GM21786 (cell line): Measurements from ENCODE around the gene PPFIA3.
"Not testable (repeated sequence)": the region's sequence is repeated elsewhere in the genome, so short reads cannot be mapped to it uniquely, and the experiment has no call there.

Experiments
- ATAC-seq: cut with Tn5 transposase; IDR thresholded peaks from one replicate; pipeline ENCODE4 v1.9.1; 2021; ENCODE audit not compliant: unreplicated experiment

PPFIA3 gene

DNA sequence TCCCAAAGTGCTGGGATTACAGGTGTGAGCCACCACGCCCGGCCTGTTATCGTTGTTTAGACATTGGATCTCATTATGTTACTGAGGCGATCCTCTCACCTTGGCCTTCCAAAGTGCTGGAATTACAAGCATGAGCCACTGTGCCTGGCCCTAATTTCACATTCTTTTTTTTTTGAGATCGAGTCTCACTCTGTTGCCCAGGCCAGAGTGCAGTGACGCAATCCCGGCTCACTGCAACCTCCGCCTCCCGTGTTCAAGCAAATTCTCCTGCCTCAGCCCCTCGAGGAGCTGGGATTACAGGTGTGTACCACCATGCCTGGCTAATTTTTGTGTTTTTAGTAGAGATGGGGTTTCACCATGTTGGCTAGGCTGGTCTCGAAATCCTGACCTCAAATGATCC is 3.9 kb downstream of the PPFIA3 start:
- not testable (repeated sequence) for ATAC-seq

DNA sequence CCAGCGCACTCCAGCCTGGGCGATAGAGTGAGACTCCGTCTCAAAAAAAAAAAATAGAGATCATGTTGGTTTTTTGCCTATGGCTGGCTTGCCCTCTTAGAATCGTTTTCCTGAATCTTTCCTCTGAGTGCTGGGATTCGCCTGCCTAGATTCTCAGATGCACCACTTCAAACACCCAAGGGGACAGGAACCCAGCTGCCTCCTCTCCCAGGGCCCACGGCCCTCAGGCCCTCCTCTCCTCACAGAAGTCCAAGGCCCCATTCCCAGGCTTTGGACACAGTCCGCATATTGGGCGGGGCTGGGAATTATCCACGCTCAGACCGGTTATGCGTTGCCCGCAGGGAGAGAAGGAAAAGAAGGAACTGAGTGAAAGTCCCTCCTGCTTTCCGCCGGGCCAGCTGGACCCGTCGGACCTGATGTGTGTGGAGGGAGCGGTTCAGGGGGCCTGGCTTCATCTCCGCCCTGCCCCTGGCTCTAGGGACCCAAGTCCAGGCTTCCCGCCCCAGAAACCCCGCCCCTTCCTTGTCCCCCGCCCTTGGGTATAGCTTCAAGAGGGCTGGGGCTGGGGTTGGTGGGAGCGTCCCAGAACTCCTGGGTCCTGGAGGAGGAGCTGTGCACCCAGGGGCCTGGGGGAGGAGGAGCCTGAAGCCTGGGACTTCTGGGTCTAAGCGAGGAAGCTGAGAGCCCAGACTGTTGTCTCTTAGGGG is 5.8 kb downstream of the PPFIA3 start:
- no peak for ATAC-seq

DNA sequence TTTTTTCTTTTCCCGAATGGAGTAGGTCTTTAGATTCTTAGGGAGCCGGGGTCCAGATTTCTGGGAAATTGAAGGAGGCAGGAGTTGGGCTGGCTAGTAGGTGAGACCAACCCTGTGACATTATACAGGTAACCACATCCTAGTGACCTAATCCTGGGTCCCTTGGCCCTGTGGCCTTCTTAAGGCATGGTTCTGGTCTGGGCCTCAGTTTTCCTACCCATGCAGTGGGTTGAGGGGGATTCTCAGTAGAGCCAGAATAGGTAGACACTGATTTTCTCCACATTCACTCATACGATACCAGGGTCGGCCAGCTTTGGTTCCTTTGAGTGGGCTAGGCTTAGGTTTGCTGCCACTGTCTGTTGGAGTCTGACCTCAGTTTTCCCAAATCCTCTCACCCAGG is 7.2 kb downstream of the PPFIA3 start:
- no peak for ATAC-seq

DNA sequence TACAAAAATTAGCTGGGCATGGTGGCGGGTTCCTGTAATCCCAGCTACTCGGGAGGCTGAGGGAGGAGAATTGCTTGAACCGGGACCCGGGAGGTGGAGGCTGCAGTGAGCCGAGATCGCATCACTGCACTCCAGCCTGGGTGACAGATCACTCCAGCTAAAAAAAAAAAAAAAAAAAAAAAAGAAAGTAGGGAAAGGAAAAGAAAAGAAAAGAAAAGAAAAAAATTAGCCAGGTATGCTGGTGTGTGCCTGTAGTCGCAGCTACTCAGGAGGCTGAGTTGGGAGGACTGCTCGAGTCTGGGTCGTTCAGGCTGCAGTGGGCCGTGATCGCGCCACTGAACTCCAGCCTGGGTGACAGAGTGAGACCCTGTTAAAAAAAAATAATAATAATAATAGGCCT is 7.9 kb downstream of the PPFIA3 start:
- ATAC-seq: not testable (repeated sequence)

GRCh38 chr19:49127674-49128544 is 8.6 kb downstream of the PPFIA3 start:
- ATAC-seq: peak; percentile 78

- ATAC-seq: no peak
These were observed 9.3 kb downstream of the PPFIA3 start for GRCh38 chr19:49128545-49129237.

GRCh38 chr19:49129238-49129583 is 9.9 kb downstream of the PPFIA3 start:
- no peak for ATAC-seq

DNA sequence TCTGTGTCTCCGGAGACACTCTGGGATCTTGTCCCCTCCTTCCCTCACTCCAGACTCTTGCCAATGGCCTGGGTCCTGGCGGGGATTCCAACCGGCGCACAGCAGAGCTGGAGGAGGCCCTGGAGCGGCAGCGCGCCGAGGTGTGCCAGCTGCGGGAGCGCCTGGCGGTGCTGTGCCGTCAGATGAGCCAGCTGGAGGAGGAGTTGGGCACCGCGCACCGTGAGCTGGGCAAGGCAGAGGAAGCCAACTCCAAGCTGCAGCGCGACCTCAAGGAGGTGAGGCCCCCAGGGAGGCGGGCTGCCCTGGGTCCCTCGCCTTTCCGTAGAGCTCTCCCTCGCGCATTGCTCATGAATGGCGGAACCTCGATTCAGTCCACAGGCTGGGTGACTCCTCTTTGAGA is 11.0 kb downstream of the PPFIA3 start:
- ATAC-seq: no peak

GRCh38 chr19:49132974-49133609 is 13.7 kb downstream of the PPFIA3 start:
- ATAC-seq: no peak

- no peak for ATAC-seq
These were observed 14.5 kb downstream of the PPFIA3 start for GRCh38 chr19:49133621-49134454.

DNA sequence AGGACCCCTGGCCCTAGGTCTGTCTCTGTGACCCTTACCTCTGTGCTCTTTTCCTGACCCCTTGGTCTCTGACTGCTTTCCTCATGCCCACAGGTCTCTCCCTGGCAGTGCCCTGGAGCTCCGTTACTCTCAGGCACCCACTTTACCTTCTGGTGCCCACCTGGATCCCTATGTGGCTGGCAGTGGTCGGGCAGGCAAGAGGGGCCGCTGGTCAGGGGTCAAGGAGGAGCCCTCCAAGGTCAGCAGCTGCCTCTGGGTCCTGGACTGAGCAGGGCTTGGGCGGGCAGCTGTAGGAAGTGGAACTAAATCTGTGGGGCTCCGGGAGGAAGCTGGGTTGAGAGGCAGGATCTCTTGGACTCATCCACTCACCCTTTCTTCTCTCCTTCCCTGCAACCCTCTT is 16.3 kb downstream of the PPFIA3 start:
- ATAC-seq: no peak

DNA sequence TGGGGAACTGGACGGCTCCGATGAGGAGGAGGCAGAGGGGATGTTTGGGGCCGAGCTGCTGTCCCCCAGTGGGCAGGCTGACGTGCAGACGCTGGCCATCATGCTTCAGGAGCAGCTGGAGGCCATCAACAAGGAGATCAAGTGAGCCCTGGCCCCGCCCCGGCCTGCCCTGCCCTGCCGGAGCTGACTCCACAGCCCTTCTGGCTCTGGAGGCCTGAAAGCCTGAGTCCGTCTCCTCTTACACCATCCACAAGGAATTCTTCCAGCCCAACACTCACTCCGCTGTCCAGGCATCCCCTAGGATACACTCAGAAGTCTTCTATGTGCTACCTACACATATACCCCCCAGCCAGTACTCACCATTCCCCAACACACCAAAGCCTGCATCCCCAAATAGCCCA is 17.4 kb downstream of the PPFIA3 start:
- no peak for ATAC-seq

- no peak for ATAC-seq
These were observed 21.6 kb downstream of the PPFIA3 start for GRCh38 chr19:49140951-49141350.

DNA sequence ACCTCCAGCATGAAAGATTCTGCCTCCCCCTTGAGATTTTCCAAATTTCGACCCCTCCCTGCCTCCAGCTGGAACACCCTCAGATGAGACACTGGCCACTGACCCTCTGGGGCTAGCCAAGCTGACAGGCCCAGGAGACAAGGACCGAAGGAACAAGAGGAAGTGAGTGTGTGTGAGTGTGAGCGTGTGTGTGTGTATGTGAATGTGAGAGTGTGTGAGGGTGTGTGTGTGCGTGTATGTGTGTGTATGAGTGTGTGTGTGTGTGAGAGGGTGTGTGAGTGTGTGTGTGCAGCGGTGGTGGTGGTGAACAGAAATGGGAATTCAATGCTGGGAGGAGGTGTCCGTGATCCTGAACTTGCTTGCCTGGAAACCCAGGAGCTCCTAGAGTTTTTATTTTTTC is 22.0 kb downstream of the PPFIA3 start:
- ATAC-seq: no peak

GRCh38 chr19:49142866-49143335 is 23.6 kb downstream of the PPFIA3 start:
- ATAC-seq: no peak

DNA sequence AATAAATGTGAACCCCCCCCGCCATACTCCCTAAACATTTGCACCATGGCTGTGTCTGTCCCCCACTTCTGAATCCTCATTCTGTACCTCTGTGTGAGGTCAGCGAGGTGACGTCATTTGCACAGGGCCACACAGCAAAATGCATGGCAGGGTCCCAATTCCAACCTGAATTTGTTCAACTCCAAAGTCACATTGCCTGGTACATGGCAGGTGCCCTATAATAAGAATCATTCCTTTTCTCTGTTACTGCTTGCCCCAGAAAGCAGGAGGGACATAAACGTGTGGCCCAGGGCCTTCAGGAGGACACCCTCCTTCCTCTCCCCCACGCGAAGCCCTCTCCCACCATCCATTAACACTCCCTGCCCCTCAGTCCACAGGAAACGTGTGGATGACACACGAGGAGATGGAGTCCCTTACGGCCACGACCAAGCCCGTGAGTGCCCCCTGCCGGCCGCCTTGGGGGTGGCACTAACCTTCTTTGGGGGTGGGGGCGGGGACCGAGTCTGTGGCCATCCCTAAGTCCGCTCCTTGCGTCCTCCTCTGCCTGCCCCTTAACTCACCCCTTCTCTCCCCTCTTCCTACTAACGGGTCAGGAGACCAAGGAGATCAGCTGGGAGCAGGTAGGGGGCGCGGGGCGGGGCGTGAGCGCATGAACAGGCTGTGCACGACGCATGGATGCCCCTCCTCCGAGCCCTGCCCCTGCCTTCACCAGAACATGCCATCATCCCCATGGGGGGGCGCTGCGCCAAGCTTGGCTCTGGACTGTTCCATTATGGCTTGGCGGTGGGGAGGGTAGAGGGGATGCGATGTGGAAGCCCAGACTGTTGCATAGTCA is 26.4 kb downstream of the PPFIA3 start:
- ATAC-seq: no peak

DNA sequence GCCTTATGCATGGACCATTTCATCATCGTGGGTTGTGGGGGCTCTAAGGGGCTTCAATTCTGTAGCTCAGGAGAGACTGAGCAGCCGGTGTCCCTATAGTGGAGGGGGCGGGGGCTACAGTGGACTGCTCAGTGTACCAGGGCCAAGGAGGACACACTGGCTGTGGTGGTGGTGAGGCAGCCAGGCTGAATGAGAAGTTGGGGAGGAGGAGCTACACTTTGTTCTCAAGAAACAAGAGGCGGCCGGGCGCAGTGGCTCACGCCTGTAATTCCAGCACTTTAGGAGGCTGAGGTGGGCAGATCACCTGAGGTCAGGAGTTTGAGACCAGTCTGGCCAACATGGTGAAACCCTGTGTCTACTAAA is 27.0 kb downstream of the PPFIA3 start:
- ATAC-seq: not testable (repeated sequence)

DNA sequence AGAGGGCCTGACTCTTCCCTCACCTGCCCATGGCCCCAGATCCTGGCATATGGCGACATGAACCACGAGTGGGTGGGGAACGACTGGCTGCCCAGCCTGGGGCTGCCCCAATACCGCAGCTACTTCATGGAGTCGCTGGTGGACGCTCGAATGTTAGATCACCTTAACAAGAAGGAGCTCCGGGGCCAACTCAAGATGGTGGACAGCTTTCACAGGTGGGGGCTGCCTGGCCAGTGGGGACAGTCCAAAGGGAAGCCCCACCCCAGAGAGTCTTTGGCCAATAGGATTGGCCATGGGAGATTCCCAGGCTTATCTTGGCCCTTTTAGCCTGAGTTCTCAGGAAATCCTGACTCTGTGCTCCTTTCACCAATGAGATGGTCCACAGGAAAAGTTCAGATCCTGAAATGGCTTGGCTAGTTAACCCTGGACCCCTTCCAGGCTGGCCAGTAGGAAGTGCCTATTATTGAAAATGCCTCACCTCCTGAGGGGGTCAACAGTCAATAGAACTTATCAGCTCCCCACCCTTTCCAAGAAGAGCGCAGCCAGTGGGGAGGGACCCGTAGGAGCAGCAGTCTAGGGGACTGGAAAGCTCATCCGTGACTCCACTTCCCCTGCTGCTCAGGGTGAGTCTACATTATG is 28.8 kb downstream of the PPFIA3 start:
- no peak for ATAC-seq
